NCI-H2227 (cell line): ENCODE measurements around the gene DDIT3.

Experiments used
- DNase-seq: peaks from one replicate; lab custom pipeline; 2025; ENCODE audit not compliant: unreplicated experiment; lab: John Stamatoyannopoulos, UW

The DDIT3 gene

DNA sequence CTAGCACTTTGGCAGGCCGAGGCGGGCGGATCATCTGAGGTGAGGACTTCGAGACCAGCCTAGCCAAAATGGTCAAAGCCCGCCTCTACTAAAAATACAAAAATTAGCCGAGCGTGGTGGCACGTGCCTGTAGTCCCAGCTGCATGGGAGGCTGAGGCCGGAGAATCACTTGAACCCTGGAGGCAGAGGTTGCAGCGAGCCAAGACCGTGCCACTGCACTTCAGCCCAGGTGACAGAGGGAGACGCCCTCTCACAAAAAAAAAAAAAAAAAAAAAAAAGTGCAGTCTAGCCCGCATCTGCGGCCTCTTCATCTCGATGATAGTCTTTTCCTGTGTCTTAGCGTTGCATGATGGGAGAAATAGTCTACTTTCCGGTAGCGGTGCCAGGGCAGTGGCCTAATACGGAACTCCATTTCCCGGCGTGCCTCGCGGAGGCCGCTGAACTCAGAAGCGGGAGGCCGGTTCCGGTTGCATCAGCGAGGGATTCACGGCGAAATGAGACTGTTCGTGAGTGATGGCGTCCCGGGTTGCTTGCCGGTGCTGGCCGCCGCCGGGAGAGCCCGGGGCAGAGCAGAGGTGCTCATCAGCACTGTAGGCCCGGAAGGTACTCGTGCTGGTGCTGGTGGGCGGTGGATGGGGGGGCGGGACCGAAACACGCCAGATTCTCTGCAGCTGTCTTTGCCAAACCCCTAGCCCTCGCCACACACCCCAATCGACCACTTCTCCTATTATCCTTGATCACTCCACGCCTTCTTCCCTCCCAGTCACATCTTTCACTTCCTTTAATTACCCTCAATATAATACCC is 32.5 kb downstream of the DDIT3 start, which contains the start of gene MARS1:
TSS of gene MARS1 (plus strand) at position 472 of the 805 bp plus-strand sequence. CDS start at position 495, 23 bp downstream.
- DNase-seq: peak; percentile 93

GRCh38 chr12:57487055-57487596 is 33.2 kb downstream of the DDIT3 start:
- no peak for DNase-seq

DNA sequence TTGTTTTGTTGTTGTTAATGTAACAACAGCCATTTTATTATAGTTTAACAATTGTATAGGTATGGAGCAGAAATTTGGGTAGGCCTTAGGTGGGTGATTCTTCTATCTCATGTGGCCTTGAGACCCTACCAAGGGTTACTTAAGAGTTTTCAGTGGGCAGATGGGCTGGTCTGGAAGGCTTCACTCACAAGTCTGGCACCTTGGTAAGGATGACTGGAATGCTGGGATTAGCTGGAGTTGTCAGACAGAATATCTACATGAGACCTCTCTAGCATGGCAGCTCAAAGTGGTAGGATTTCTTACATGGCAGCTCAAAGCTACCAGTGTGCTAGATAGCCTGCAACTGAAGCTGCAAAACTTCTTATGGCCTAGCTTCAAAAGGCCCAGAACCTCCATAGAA is 34.6 kb downstream of the DDIT3 start:
- DNase-seq: no peak

DNA sequence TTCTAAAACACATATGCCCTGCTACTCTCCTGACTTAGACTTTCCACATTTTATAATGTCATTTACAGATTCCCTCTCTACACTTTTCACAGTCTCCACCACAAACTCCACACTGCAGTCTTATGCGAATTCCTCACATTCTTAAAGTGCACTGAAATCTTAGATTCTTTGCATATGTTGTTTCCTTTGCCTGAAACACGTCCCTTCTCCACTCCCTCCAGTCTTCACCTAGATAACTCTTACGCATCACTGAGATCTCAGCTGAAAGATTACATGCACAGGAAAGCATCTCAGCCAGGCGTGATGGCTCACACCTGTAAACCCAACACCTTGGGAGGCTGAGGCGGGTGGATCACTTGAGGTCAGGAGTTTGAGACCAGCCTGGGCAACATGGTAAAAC is 36.8 kb downstream of the DDIT3 start:
- DNase-seq: no peak

- DNase-seq: no peak
Observed at GRCh38 chr12:57481671-57482070, 38.6 kb downstream of the DDIT3 start.

GRCh38 chr12:57479376-57480115 is 40.8 kb downstream of the DDIT3 start, which contains the start of gene ARHGAP9:
Gene ARHGAP9, minus strand, starts transcription at chr12:57479866. Its CDS starts 460 bp downstream, at chr12:57479406.
- DNase-seq: no peak

GRCh38 chr12:57479043-57479375 is 41.3 kb downstream of the DDIT3 start:
- no peak for DNase-seq

- DNase-seq: no peak
Observed at GRCh38 chr12:57477710-57478681, 42.3 kb downstream of the DDIT3 start.

DNA sequence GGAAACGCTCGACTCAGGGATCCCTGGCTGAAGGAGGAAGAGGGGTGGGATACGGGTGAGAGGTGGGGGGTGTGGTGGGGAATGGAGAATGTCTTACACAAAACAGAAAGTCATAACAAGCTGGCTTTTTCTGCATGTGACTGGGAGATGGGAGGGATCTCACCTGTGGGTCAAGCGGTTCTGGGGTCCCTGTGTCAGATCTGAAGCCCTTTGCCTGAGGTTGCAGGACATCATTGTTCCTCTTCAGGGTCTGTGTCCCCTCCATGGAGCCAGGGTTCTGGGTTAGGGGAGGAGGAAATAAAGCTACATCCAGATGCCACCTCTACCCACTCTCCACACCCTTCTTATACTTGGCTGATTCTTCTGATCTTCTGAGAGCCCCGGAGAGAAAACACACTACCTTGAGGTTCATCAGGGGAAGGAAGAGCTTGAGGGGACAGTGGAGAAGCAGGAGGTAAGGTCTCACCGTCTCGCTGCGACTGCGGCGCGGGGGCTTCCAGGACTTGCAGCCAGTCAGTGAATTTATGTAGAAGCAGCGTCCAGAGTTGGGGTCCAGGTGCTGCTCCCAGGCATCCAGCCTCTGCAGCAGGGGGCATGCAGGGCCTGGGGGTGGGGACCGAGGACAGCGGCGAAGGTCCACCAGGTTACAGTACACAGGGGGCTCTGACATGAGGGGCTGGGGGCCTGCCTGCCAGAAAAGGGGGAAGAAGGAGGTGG is 43.2 kb downstream of the DDIT3 start:
- no peak for DNase-seq

- DNase-seq: no peak
Observed at GRCh38 chr12:57476162-57476992, 43.9 kb downstream of the DDIT3 start.

DNA sequence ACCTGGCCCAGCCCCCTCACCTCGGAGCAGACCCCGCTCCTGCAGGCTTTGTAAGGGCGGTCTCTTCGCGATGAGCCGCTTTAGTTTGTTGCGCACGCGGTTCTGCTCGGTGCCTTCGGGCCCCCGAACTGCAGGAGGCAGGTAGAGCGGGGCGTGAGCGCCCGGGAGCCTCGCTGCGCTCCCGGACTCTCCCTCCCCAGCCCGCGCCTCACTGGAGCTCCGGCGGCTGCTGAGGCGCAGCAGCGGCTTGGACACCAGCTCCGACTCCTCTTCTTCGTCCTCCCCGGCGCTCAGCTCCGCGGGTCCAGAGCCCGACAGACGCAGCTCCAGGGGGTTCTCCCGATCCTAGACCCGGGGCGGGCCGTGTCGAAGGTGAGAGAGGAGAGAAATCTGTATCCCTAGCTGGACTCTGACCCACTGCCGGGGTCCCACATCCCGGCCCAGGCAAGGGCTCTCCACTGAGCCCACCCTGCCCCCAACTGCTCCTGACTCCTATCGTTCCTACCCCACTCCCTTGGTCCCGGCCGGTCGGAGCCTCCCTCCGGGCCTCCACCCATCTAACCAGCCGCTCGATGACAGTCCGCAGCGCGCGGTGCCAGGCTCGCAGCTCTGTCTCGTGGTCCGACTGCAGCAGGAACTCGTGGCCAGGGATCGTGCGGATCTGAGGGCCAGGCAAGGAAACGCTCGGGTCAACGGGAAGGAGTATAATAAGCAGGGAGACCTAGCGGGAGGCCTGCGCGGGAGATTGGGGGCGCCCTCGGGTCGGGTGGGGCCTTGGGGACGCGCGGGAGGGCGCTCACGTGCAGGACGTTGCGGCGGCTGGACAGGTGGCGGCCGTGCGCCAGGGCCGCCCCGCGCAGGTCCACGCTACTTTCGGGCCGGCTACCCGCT is 44.8 kb downstream of the DDIT3 start:
- peak; percentile 14 for DNase-seq

- DNase-seq: no peak
Observed at GRCh38 chr12:57474862-57475261, 45.5 kb downstream of the DDIT3 start.

DNA sequence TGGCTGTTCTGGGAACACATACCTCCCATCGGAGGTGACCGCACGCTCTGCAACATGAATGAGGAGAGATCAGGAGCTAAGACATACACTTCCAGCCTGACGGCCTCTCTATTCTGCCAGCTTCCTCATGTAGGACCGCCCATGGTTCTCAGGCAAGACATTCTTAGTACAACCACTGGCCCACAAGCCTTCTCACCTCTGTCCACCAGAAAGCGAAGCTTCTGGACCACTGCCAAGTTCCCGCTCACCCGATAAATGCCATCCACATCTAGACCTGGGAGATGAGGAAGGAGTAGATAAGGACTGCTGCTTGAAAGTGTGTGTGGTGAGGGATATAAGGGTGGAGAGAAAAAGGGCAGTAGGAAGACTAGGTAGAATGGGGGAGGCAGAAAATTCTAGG is 45.9 kb downstream of the DDIT3 start:
- DNase-seq: no peak

GRCh38 chr12:57473886-57474285 is 46.4 kb downstream of the DDIT3 start:
- DNase-seq: no peak

- DNase-seq: no peak
Observed at GRCh38 chr12:57473392-57473791, 46.9 kb downstream of the DDIT3 start.

DNA sequence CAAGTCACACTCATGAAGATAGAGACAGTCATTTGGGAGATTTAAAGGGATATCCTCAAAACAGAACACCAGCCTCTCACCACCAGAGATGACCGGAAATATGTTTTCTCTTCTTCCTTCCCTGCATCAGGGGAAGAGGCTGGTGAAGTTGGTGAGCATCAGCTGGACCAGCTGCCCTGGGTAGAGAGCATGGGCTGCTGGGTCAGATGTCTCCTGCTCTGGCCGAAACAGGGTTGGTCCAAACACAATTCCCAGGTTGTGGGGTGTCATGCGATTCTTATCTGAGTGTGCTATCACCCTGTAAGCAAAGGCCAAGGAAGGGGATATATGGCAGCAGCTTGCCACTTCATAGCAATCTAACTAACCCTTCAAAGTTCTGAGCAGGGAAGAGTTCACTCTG is 47.9 kb downstream of the DDIT3 start:
- no peak for DNase-seq

DNA sequence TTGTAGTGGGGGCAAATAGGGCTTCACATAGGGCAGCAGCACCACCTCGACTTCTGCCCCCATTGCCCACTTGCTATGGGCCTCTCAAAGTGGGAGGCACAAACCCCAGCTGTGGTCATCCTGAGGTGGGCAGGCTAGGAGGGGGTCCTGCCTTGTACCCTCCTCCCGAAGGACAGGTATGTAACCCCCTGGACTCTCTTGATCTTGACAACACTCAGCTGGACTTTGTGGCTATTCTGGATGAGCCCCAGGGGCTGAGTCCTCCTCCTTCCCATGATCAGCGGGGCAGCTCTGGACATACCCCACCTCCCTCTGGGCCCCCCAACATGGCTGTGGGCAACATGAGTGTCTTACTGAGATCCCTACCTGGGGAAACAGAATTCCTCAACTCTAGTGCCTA is 48.7 kb downstream of the DDIT3 start:
- no peak for DNase-seq

DNA sequence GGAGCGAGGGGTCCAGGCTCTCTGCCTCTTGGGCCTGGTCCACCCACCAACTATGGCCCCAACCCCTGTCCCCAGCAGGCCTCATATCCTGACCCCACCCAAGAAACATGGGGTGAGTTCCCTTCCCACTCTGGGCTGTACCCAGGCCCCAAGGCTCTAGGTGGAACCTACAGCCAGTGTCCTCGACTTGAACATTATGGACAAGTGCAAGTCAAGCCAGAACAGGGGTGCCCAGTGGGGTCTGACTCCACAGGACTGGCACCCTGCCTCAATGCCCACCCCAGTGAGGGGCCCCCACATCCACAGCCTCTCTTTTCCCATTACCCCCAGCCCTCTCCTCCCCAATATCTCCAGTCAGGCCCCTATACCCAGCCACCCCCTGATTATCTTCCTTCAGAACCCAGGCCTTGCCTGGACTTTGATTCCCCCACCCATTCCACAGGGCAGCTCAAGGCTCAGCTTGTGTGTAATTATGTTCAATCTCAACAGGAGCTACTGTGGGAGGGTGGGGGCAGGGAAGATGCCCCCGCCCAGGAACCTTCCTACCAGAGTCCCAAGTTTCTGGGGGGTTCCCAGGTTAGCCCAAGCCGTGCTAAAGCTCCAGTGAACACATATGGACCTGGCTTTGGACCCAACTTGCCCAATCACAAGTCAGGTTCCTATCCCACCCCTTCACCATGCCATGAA is 49.2 kb downstream of the DDIT3 start:
- DNase-seq: no peak
